H9 (cell line): ENCODE results near the gene SYT2. TPM values are rescaled to one million over a fixed set of nuclear protein-coding genes. Genes with fewer than 3 reads are reported as not detected.
"Not testable (repeated sequence)": the region's sequence is repeated elsewhere in the genome, so short reads cannot be mapped to it uniquely, and the experiment has no call there.

ENCODE experiments used
- DNase-seq: peaks from one replicate; pipeline ENCODE4 v3.0.0-alpha.2; 2017
- H2AFZ ChIP-seq: one replicate; pipeline ENCODE4 v1.6.1; 2013; ENCODE audit warnings: mild to moderate bottlenecking, low read length, control low read depth, moderate library complexity
- H2AK5ac ChIP-seq: 2 replicates; pipeline ENCODE4 v1.6.1; 2013; ENCODE audit warnings: low read length, control low read depth, mixed read lengths; ENCODE audit not compliant: insufficient read length
- H2BK120ac ChIP-seq: one replicate; pipeline ENCODE4 v1.6.1; 2013; ENCODE audit warnings: low read depth, mild to moderate bottlenecking, low read length, control low read depth, inconsistent platforms; ENCODE audit not compliant: poor library complexity, severe bottlenecking
- H2BK12ac ChIP-seq: 2 replicates; pipeline ENCODE4 v1.6.1; 2013; ENCODE audit warnings: low read length, control low read depth, mixed read lengths, low read depth; ENCODE audit not compliant: insufficient read length
- H2BK15ac ChIP-seq: 2 replicates; pipeline ENCODE4 v1.6.1; 2013; ENCODE audit warnings: low read depth, low read length, control low read depth
- H2BK20ac ChIP-seq: one replicate; pipeline ENCODE4 v1.6.1; 2013; ENCODE audit warnings: low read depth, mild to moderate bottlenecking, low read length, control low read depth, inconsistent platforms; ENCODE audit not compliant: poor library complexity, severe bottlenecking
- H2BK5ac ChIP-seq: 2 replicates; pipeline ENCODE4 v1.6.1; 2013; ENCODE audit warnings: low read length, control low read depth, mixed read lengths; ENCODE audit not compliant: insufficient read length
- H3K14ac ChIP-seq: 2 replicates; pipeline ENCODE4 v1.6.1; 2013; ENCODE audit warnings: low read length, control low read depth; ENCODE audit not compliant: insufficient read depth
- H3K18ac ChIP-seq: 2 replicates; pipeline ENCODE4 v1.6.1; 2013; ENCODE audit warnings: low read depth, mild to moderate bottlenecking, mixed read lengths, low read length, control low read depth; ENCODE audit not compliant: insufficient read length
- H3K23ac ChIP-seq: 2 replicates; pipeline ENCODE4 v1.6.1; 2013; ENCODE audit warnings: low read length, control low read depth, mixed read lengths, low read depth; ENCODE audit not compliant: insufficient read length
- H3K23me2 ChIP-seq: 2 replicates; pipeline ENCODE4 v1.6.1; 2013; ENCODE audit warnings: low read depth, mild to moderate bottlenecking, mixed read lengths, low read length, control low read depth; ENCODE audit not compliant: insufficient read length, poor library complexity, severe bottlenecking
- H3K27ac ChIP-seq: 2 replicates; pipeline ENCODE4 v1.5.1; 2013; ENCODE audit warnings: low read length, control low read depth, mixed read lengths, low read depth; ENCODE audit not compliant: insufficient read length
- H3K27me3 ChIP-seq: 2 replicates; pipeline ENCODE4 v1.6.1; 2013; ENCODE audit warnings: low read length, control low read depth, inconsistent platforms; ENCODE audit not compliant: insufficient read depth
- H3K4ac ChIP-seq: 2 replicates; pipeline ENCODE4 v1.6.1; 2013; ENCODE audit warnings: low read depth, mild to moderate bottlenecking, control low read depth, inconsistent platforms, low read length, moderate library complexity
- H3K4me1 ChIP-seq: 2 replicates; pipeline ENCODE4 v1.6.1; 2013; ENCODE audit warnings: low read length, control low read depth, inconsistent platforms; ENCODE audit not compliant: insufficient read depth
- H3K4me2 ChIP-seq: 2 replicates; pipeline ENCODE4 v1.6.1; 2013; ENCODE audit warnings: low read length, control low read depth, mixed read lengths; ENCODE audit not compliant: insufficient read length, insufficient read depth
- H3K56ac ChIP-seq: 2 replicates; pipeline ENCODE4 v1.6.1; 2013; ENCODE audit warnings: low read depth, mild to moderate bottlenecking, mixed read lengths, low read length, control low read depth; ENCODE audit not compliant: insufficient read length
- H3K79me1 ChIP-seq: 2 replicates; pipeline ENCODE4 v1.6.1; 2013; ENCODE audit warnings: low read depth, mild to moderate bottlenecking, moderate library complexity, low read length, control low read depth, inconsistent platforms; ENCODE audit not compliant: insufficient read depth, poor library complexity, severe bottlenecking
- H3K79me2 ChIP-seq: 2 replicates; pipeline ENCODE4 v1.6.1; 2013; ENCODE audit warnings: low read length, control low read depth, inconsistent platforms; ENCODE audit not compliant: insufficient read depth
- H3K9ac ChIP-seq: 2 replicates; pipeline ENCODE4 v1.6.1; 2013; ENCODE audit warnings: low read length, control low read depth, mixed read lengths; ENCODE audit not compliant: insufficient read length; ENCODE audit errors: extremely low read depth
- H3K9me3 ChIP-seq: one replicate; pipeline ENCODE4 v1.6.1; 2013; ENCODE audit warnings: low read depth, low read length, inconsistent platforms; ENCODE audit not compliant: control insufficient read depth
- H3T11ph ChIP-seq: one replicate; pipeline ENCODE4 v1.6.1; 2013; ENCODE audit warnings: mild to moderate bottlenecking, low read length, control low read depth, inconsistent platforms
- H4K20me1 ChIP-seq: one replicate; pipeline ENCODE4 v1.6.1; 2013; ENCODE audit not compliant: control insufficient read depth, insufficient read length, insufficient read depth
- H4K5ac ChIP-seq: 2 replicates; pipeline ENCODE4 v1.6.1; 2013; ENCODE audit warnings: low read depth, mild to moderate bottlenecking, mixed read lengths, low read length, control low read depth; ENCODE audit not compliant: insufficient read length
- H4K8ac ChIP-seq: replicated peaks from 2 replicates; pipeline ENCODE4 v1.6.1; 2013; ENCODE audit warnings: low read length, control low read depth, mixed read lengths, low read depth; ENCODE audit not compliant: insufficient read length
- H4K91ac ChIP-seq: 2 replicates; pipeline ENCODE4 v1.6.1; 2013; ENCODE audit warnings: low read depth, mild to moderate bottlenecking, moderate library complexity, mixed read lengths, low read length, control low read depth; ENCODE audit not compliant: insufficient read length
- H3K27ac Mint-ChIP-seq, 3 experiments: 2 replicates in 2 of 3; 3 replicates in 1 of 3; pipeline ENCODE4 v1.8.0; 2020 to 2021; ENCODE audit warnings: mixed read lengths in 3 of 3, mild to moderate bottlenecking in 1 of 3, moderate library complexity in 1 of 3
- H3K27me3 Mint-ChIP-seq: 2 replicates; pipeline ENCODE4 v1.8.0; 2021; ENCODE audit warnings: low read depth, mild to moderate bottlenecking, moderate library complexity, mixed read lengths
- H3K36me3 Mint-ChIP-seq, 3 experiments: 2 replicates in 2 of 3; 3 replicates in 1 of 3; pipeline ENCODE4 v1.8.0; 2020 to 2021; ENCODE audit warnings: low read depth in 3 of 3, mixed read lengths in 3 of 3; ENCODE audit not compliant: insufficient read depth in 1 of 3
- H3K4me1 Mint-ChIP-seq, 2 experiments: 2 replicates each; pipeline ENCODE4 v1.8.0; 2020; ENCODE audit warnings: mixed read lengths in 2 of 2
- H3K4me3 Mint-ChIP-seq, 2 experiments: 2 replicates in 1 of 2; 3 replicates in 1 of 2; pipeline ENCODE4 v1.8.0; 2020 to 2021; ENCODE audit warnings: mild to moderate bottlenecking in 2 of 2, mixed read lengths in 2 of 2, moderate library complexity in 1 of 2
- H3K9me3 Mint-ChIP-seq, 2 experiments: 2 replicates in 1 of 2; 3 replicates in 1 of 2; pipeline ENCODE4 v1.8.0; 2020; ENCODE audit warnings: mild to moderate bottlenecking in 2 of 2, mixed read lengths in 2 of 2, moderate library complexity in 1 of 2
- WGBS: extraction: QIAGEN DNeasy Blood & Tissue Kit; methylation state at CpG from one replicate; pipeline ENCODE4 v1.1.7; 2013; ENCODE audit warnings: missing lambda C conversion rate, low lambda C conversion rate, mixed read lengths; ENCODE audit not compliant: insufficient read length; ENCODE audit errors: extremely low coverage; 5-methylcytosine and 5-hydroxymethylcytosine counted together
- total RNA-seq: library from RNA; stranded (reverse); gene quantifications from 2 replicates; pipeline ENCODE4 v1.2.1, GENCODE V29; 2021

Gene SYT2
- total RNA-seq, 1 experiment from 2014 or later: 3.3 TPM

DNA sequence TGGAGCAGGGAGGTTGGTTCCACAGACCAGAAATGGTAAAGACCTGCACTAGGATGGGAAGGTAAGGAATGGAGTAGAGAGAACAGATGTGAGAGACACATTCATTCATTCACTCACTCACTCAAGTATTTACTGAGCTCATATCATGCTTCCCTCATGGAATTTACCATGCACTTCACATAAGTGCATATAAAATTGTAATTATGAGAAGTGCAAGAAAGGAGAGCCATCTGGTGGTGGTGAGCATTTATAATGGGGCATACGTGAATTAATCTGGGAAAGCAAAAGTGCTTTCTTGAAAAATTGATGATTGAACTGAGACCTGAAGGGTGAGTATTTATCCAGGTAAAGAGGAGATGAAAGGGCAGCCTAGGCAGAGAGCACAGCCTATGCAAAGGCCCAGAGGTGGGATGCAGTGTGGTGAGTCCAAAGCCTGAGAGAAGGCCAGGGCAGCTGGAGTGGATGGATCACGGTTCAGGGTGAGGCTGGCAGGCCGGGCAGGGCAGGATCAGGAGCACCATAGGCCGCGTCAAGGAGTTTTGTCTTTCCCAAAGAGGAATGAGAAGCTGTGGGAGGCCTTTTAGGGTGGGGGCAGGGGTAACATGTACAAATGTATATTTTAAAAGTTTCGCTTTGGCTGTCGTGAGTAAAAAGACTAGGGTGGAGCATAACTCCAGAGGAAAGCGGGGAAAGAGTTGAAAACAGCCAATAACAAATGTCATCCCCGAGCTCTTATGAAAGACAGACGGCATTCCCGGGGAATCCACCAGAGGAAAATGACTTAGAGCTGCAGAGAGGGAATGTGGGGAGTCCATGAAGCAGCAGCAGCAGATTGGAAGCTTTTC, 95.7 kb downstream of the SYT2 start:
- no CpG with 5 or more reads among the region's 11 CpGs for WGBS
- peaks cover 24 to 27% of the 10 kb centered on the region in 2 experiments for H3K4me1 Mint-ChIP-seq
- not testable (repeated sequence) for H3K27ac ChIP-seq

More for the DNA sequence above, 95.7 kb downstream of the SYT2 start:
- not testable (repeated sequence) for H3T11ph ChIP-seq, H4K5ac ChIP-seq, H3K79me1 ChIP-seq, H2BK5ac ChIP-seq, H4K91ac ChIP-seq, H4K8ac ChIP-seq, H2BK15ac ChIP-seq, H3K18ac ChIP-seq, H3K36me3 Mint-ChIP-seq, H2BK20ac ChIP-seq, H2BK12ac ChIP-seq, H4K20me1 ChIP-seq, H3K9ac ChIP-seq, H3K4me1 ChIP-seq, H3K4me2 ChIP-seq, H3K23ac ChIP-seq, H3K4me3 Mint-ChIP-seq, H3K56ac ChIP-seq, H2AK5ac ChIP-seq, H3K4ac ChIP-seq, H3K27me3 Mint-ChIP-seq, H3K79me2 ChIP-seq, H2BK120ac ChIP-seq, H3K9me3 Mint-ChIP-seq, H3K27me3 ChIP-seq, DNase-seq, H3K23me2 ChIP-seq, H3K9me3 ChIP-seq, H2AFZ ChIP-seq, H3K14ac ChIP-seq
- H3K27ac Mint-ChIP-seq: peak overlapping the region in 1 of 3 experiments; percentile 21; a peak in 2 of 7 replicates
